ENCODE data around the gene JTB.
A peak's percentile ranks its signal among the peaks of the same experiment; 100 is the strongest.
"Not testable (repeated sequence)": the region's sequence is repeated elsewhere in the genome, so short reads cannot be mapped to it uniquely, and the experiment has no call there.

The JTB gene

GRCh38 chr1:153977250-153978240 lies at the start of gene JTB:
Gene JTB, minus strand, starts transcription at chr1:153977674. Its CDS starts 422 bp downstream, at chr1:153977252.
- TF ChIP-seq CTCF (IDR thresholded peaks at IDR 0.05; ENCODE audit: low read depth, low read length): no peak
- peak within 1 kb of the TSS; percentile 97 for H3K4me3 ChIP-seq (ENCODE audit: low read depth, low read length)

- H3K4me3 ChIP-seq (ENCODE audit: low read depth, low read length): no peak overlapping the region
- no peak for TF ChIP-seq CTCF (IDR thresholded peaks at IDR 0.05; ENCODE audit: low read depth, low read length)
These were observed 42.5 kb upstream of the JTB start for GRCh38 chr1:154019940-154020339.

- H3K4me3 ChIP-seq (ENCODE audit: low read depth, low read length): no peak overlapping the region
- TF ChIP-seq CTCF (IDR thresholded peaks at IDR 0.05; ENCODE audit: low read depth, low read length): no peak
These were observed 41.8 kb upstream of the JTB start for GRCh38 chr1:154019269-154019668.

GRCh38 chr1:154014154-154014907 lies 36.9 kb upstream of the JTB start:
- TF ChIP-seq CTCF (IDR thresholded peaks at IDR 0.05; ENCODE audit: low read depth, low read length): no peak
- H3K4me3 ChIP-seq (ENCODE audit: low read depth, low read length): no peak overlapping the region

- not testable (repeated sequence) for H3K4me3 ChIP-seq (ENCODE audit: low read depth, low read length)
These were observed 35.1 kb upstream of the JTB start for GRCh38 chr1:154012543-154012942.

- TF ChIP-seq CTCF (IDR thresholded peaks at IDR 0.05; ENCODE audit: low read depth, low read length): no peak
- H3K4me3 ChIP-seq (ENCODE audit: low read depth, low read length): no peak overlapping the region
These were observed 34.7 kb upstream of the JTB start for GRCh38 chr1:154012129-154012528.

- no peak overlapping the region for H3K4me3 ChIP-seq (ENCODE audit: low read depth, low read length)
- TF ChIP-seq CTCF (IDR thresholded peaks at IDR 0.05; ENCODE audit: low read depth, low read length): no peak
These were observed 28.7 kb upstream of the JTB start for GRCh38 chr1:154006136-154006535.
